H1 (cell line): Measurements from ENCODE around the gene MGAT5. TPM values are rescaled to one million over a fixed set of nuclear protein-coding genes. Genes with fewer than 3 reads are reported as not detected.

Source experiments
- CTCF ChIA-PET: fragments of 300-600 bp; sonication (Branson Sonifier 250); formaldehyde crosslinking; loops from one replicate; lab custom pipeline; 2021; ENCODE audit not compliant: partially characterized antibody; lab: Charles Lee
- POLR2A ChIA-PET: fragments of 300-600 bp; sonication (Branson Sonifier 250); formaldehyde crosslinking; loops from one replicate; lab custom pipeline; 2021; ENCODE audit warnings: inconsistent platforms; ENCODE audit not compliant: partially characterized antibody; lab: Charles Lee
- DNase-seq, 2 experiments: peaks; one replicate each; pipeline versions ENCODE4 v3.0.0 to v3.0.0-alpha.2; 2010 to 2022; ENCODE audit warnings: low spot score in 2 of 2, low read depth in 1 of 2, mixed read lengths in 1 of 2
- FAIRE-seq: peaks from 2 replicates; lab custom pipeline; 2011; peaks lifted over from hg19 to GRCh38; lab: Jason Lieb, UNC
- H2AFZ ChIP-seq: 2 replicates; pipeline ENCODE4 v1.8.1; 2012; ENCODE audit warnings: low read length, inconsistent platforms
- H2AK5ac ChIP-seq: 2 replicates; pipeline ENCODE4 v1.6.1; 2013; ENCODE audit warnings: low read depth, low read length
- H2BK120ac ChIP-seq: replicated peaks from 2 replicates; pipeline ENCODE3; 2013; ENCODE audit warnings: low read depth, low read length, inconsistent platforms
- H2BK12ac ChIP-seq: 2 replicates; pipeline ENCODE4 v1.6.1; 2013; ENCODE audit warnings: low read depth, low read length
- H2BK15ac ChIP-seq: 2 replicates; pipeline ENCODE4 v1.6.1; 2013; ENCODE audit warnings: low read length
- H2BK20ac ChIP-seq: 2 replicates; pipeline ENCODE4 v1.6.1; 2013; ENCODE audit warnings: low read length
- H2BK5ac ChIP-seq: 2 replicates; pipeline ENCODE4 v1.6.1; 2013; ENCODE audit warnings: low read depth, low read length
- H3K14ac ChIP-seq: 2 replicates; pipeline ENCODE4 v1.6.1; 2013; ENCODE audit warnings: inconsistent platforms; ENCODE audit not compliant: insufficient read length
- H3K18ac ChIP-seq: 2 replicates; pipeline ENCODE4 v1.6.1; 2013; ENCODE audit warnings: low read length; ENCODE audit errors: extremely low read depth
- H3K23ac ChIP-seq: 2 replicates; pipeline ENCODE4 v1.6.1; 2013; ENCODE audit warnings: inconsistent platforms; ENCODE audit not compliant: insufficient read length
- H3K23me2 ChIP-seq: 2 replicates; pipeline ENCODE4 v1.6.1; 2013; ENCODE audit warnings: low read depth, low read length
- H3K27ac ChIP-seq: 2 replicates; pipeline ENCODE4 v1.6.1; 2011; ENCODE audit warnings: low read depth, low read length, inconsistent platforms
- H3K27me3 ChIP-seq, 4 experiments: replicated peaks in 1 of 4; 1 replicate in 1 of 4; 2 replicates in 3 of 4; pipeline versions ENCODE4 v1.6.1 to v1.8.1; 2011 to 2013; ENCODE audit warnings: low read length in 3 of 4, mild to moderate bottlenecking in 3 of 4, inconsistent platforms in 2 of 4, mixed read lengths in 2 of 4, moderate library complexity in 1 of 4; ENCODE audit not compliant: control insufficient read depth in 3 of 4, insufficient read depth in 3 of 4; ENCODE audit errors: extremely low read depth in 1 of 4
- H3K36me3 ChIP-seq, 4 experiments: 2 replicates each; pipeline versions ENCODE4 v1.6.1 to v1.8.1; 2011 to 2013; ENCODE audit warnings: mild to moderate bottlenecking in 4 of 4, low read length in 3 of 4, moderate library complexity in 2 of 4, control low read depth in 1 of 4, inconsistent platforms in 1 of 4; ENCODE audit not compliant: insufficient read depth in 4 of 4, control insufficient read depth in 2 of 4
- H3K4ac ChIP-seq: replicated peaks from 2 replicates; pipeline ENCODE3; 2013; ENCODE audit warnings: low read length, low read depth, mixed read lengths, inconsistent platforms; ENCODE audit not compliant: insufficient read length
- H3K4me1 ChIP-seq, 4 experiments: replicated peaks in 1 of 4; 1 replicate in 1 of 4; 2 replicates in 3 of 4; pipeline versions ENCODE4 v1.6.1 to v1.8.1; 2011 to 2013; ENCODE audit warnings: low read length in 3 of 4, inconsistent platforms in 2 of 4, mixed read lengths in 1 of 4; ENCODE audit not compliant: insufficient read depth in 4 of 4, control insufficient read depth in 3 of 4
- H3K4me2 ChIP-seq, 2 experiments: 2 replicates each; pipeline versions ENCODE4 v1.6.1 to v1.8.1; 2011 to 2013; ENCODE audit warnings: low read depth in 2 of 2, low read length in 2 of 2, control low read depth in 1 of 2, inconsistent platforms in 1 of 2, mild to moderate bottlenecking in 1 of 2; ENCODE audit not compliant: insufficient read depth in 1 of 2
- H3K4me3 ChIP-seq, 4 experiments: fragments of 200-600, 300-600 bp in 1 of 4; sonication (generic), shearing (Covaris generic), sonication (Bioruptor Twin) in 1 of 4; 2 replicates each; pipeline versions ENCODE4 v1.5.1 to v1.8.1; 2011 to 2016; ENCODE audit warnings: low read length in 4 of 4, low read depth in 3 of 4, control low read depth in 2 of 4, inconsistent platforms in 2 of 4, mild to moderate bottlenecking in 2 of 4, mixed read lengths in 1 of 4, moderate library complexity in 1 of 4; ENCODE audit not compliant: insufficient read depth in 2 of 4; ENCODE audit errors: extremely low read depth in 1 of 4
- H3K56ac ChIP-seq: replicated peaks from 2 replicates; pipeline ENCODE3; 2013; ENCODE audit warnings: low read depth, mild to moderate bottlenecking, mixed read lengths, low read length, inconsistent platforms; ENCODE audit not compliant: insufficient read length
- H3K79me1 ChIP-seq: 2 replicates; pipeline ENCODE4 v1.6.1; 2013; ENCODE audit warnings: low read depth, low read length, control low read depth
- H3K79me2 ChIP-seq, 2 experiments: 2 replicates each; pipeline versions ENCODE4 v1.6.1 to v1.8.1; 2012 to 2013; ENCODE audit warnings: low read length in 2 of 2, mild to moderate bottlenecking in 2 of 2, inconsistent platforms in 1 of 2; ENCODE audit not compliant: insufficient read depth in 2 of 2, control insufficient read depth in 1 of 2
- H3K9ac ChIP-seq, 4 experiments: replicated peaks in 1 of 4; 1 replicate in 1 of 4; 2 replicates in 3 of 4; pipeline versions ENCODE4 v1.6.1 to v1.8.1; 2011 to 2013; ENCODE audit warnings: low read depth in 3 of 4, low read length in 3 of 4, control low read depth in 2 of 4, mild to moderate bottlenecking in 2 of 4, moderate library complexity in 2 of 4, inconsistent platforms in 1 of 4; ENCODE audit errors: extremely low read depth in 1 of 4
- H3K9me3 ChIP-seq, 2 experiments: 2 replicates each; pipeline versions ENCODE4 v1.6.1 to v1.8.1; 2012 to 2013; ENCODE audit warnings: mild to moderate bottlenecking in 2 of 2, moderate library complexity in 2 of 2, control low read depth in 1 of 2, inconsistent platforms in 1 of 2, low read depth in 1 of 2, low read length in 1 of 2, mixed read lengths in 1 of 2; ENCODE audit not compliant: insufficient read depth in 2 of 2
- H4K20me1 ChIP-seq, 2 experiments: replicated peaks in 1 of 2; 2 replicates each; pipeline versions ENCODE3 to v1.8.1; 2011 to 2013; ENCODE audit warnings: inconsistent platforms in 2 of 2, low read length in 2 of 2, mild to moderate bottlenecking in 1 of 2; ENCODE audit not compliant: insufficient read depth in 2 of 2, control insufficient read depth in 1 of 2
- H4K5ac ChIP-seq: 2 replicates; pipeline ENCODE4 v1.6.1; 2013; ENCODE audit warnings: low read length, low read depth, mixed read lengths, inconsistent platforms; ENCODE audit not compliant: insufficient read length
- H4K8ac ChIP-seq: 2 replicates; pipeline ENCODE4 v1.8.0; 2013; ENCODE audit warnings: mild to moderate bottlenecking, moderate library complexity, low read length, inconsistent platforms; ENCODE audit not compliant: insufficient read depth; ENCODE audit errors: extremely low read depth
- H4K91ac ChIP-seq: replicated peaks from 2 replicates; pipeline ENCODE3; 2013; ENCODE audit warnings: low read length, mixed read lengths, inconsistent platforms; ENCODE audit not compliant: insufficient read length
- RXRA ChIP-seq: IDR thresholded peaks from 2 replicates; pipeline ENCODE4 v1.6.1; 2011; ENCODE audit warnings: low read depth, mild to moderate bottlenecking, low read length, moderate library complexity; ENCODE audit not compliant: insufficient read depth
- WGBS, 2 experiments: shearing (Covaris generic) in 1 of 2; methylation state at CpG; one replicate each; pipeline versions ENCODE4 v1.1.6 to v1.1.7; 2013 to 2015; ENCODE audit warnings: low lambda C conversion rate in 2 of 2, mixed read lengths in 2 of 2, inconsistent platforms in 1 of 2, low coverage in 1 of 2, missing lambda C conversion rate in 1 of 2; ENCODE audit not compliant: insufficient replicate concordance in 2 of 2, insufficient coverage in 1 of 2, insufficient read length in 1 of 2; ENCODE audit errors: extremely low coverage in 1 of 2, missing lambda C conversion rate in 1 of 2; 5-methylcytosine and 5-hydroxymethylcytosine counted together
- polyA plus RNA-seq, 7 experiments: library from polyadenylated mRNA; depleted of rRNA in 3 of 7; stranded (reverse) in 5 of 7; unstranded in 2 of 7; fragments of >200 nt in 5 of 7; fragments of 200-250 nt in 2 of 7; gene quantifications; 1 replicate in 5 of 7; 2 replicates in 1 of 7; 4 replicates in 1 of 7; pipeline versions ENCODE4 v1.2.1 to v1.2.3, GENCODE V29; 2011 to 2013; ENCODE audit warnings: missing spikeins in 2 of 7, mixed read lengths in 2 of 7
- total RNA-seq: library from RNA; stranded (reverse); fragmentation: NEBNext Ultra II Directional; extraction: Animal tissue kit (Norgen Biotek cat#: 25700); gene quantifications from 2 replicates; pipeline ENCODE4 v1.2.1, GENCODE V29; 2021

MGAT5 gene
- total and polyA plus RNA-seq, 2 of the 8 experiments (the other 6 are each of a cell fraction or from before 2014, with no cell fraction given): 11.2 to 49.2 TPM

DNA sequence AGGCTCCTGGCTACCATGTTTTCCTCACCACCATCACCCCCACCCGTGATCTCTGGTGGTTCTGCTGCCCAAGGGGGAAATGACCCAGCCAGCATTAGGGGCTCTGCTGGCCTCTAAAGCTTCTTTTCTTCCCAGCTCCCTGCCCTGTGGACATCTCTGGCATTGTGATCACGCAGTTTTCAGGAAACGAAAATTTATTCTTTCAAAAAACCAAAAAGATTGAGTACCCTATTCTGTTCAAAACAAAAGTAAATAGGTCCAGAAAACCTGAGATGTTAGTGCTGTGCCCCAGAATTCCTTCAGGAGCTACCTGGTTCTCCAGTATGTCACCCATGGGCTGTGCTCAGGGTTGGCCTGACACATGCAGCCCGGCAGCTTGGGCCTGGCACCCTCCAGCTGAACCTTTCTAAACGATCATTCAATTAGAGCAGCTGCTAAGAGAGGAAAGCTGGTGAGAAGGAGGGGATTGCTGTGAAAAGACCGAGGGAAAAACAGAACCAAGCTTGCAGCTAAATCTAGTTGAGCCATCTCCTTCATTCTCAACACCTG, 157.5 kb downstream of the MGAT5 start:
- ChIA-PET CTCF (interaction anchor here (0.6 to 6.2 kb wide), 44 partner anchors 10 to 562 kb away, joined by 3 to 79 read pairs (median 4); no protein-coding TSS in a partner anchor), POLR2A (interaction anchor here (1.4 kb wide), 1 partner anchor 9 kb away, joined by 3 read pairs; no protein-coding TSS in a partner anchor)
- FAIRE-seq (no peak), DNase-seq (no peak)
- H2BK120ac ChIP-seq: no peak overlapping the region
- H2BK12ac ChIP-seq: no peak overlapping the region
- no peaks in the 10 kb centered on the region for H3K79me2 ChIP-seq
- H4K20me1 ChIP-seq: peaks cover 0 to 2% of the 10 kb centered on the region in 2 experiments
- H2AFZ ChIP-seq: no peak overlapping the region
- peaks cover 0 to 5% (median 0%) of the 10 kb centered on the region in 4 experiments; a peak in 1 of 7 replicates for H3K4me1 ChIP-seq
- no peak overlapping the region for H3K4me3 ChIP-seq
- H3K56ac ChIP-seq: no peak overlapping the region
- no peak overlapping the region for H3K4me2 ChIP-seq
- H2BK15ac ChIP-seq: no peak overlapping the region
- no peak for TF ChIP-seq RXRA
- no peak overlapping the region for H3K14ac ChIP-seq
- no peak overlapping the region for H3K27ac ChIP-seq
- H2BK20ac ChIP-seq: no peak overlapping the region
- H3K36me3 ChIP-seq: peaks cover 0 to 5% (median 0%) of the 10 kb centered on the region in 4 experiments; a peak in 1 of 8 replicates
- no peak overlapping the region for H3K18ac ChIP-seq
- no peak overlapping the region for H3K4ac ChIP-seq
- no peak overlapping the region for H4K5ac ChIP-seq
- WGBS, 2 experiments: 83% methylated on average over 6 of the region's 6 CpGs; no CpG with 5 or more reads in 1 of the 2 experiments
- H4K8ac ChIP-seq: no peak overlapping the region
- H3K23ac ChIP-seq: no peak overlapping the region
- no peaks in the 10 kb centered on the region for H3K27me3 ChIP-seq
- no peaks in the 10 kb centered on the region for H3K79me1 ChIP-seq
- no peaks in the 10 kb centered on the region for H3K23me2 ChIP-seq
- H2BK5ac ChIP-seq: no peak overlapping the region
- no peak overlapping the region for H2AK5ac ChIP-seq
- no peaks in the 10 kb centered on the region for H3K9me3 ChIP-seq
- H3K9ac ChIP-seq: no peak overlapping the region
- no peak overlapping the region for H4K91ac ChIP-seq
